IMR-90 (cell line): ENCODE data around the gene USF1. TPM values are rescaled to one million over a fixed set of nuclear protein-coding genes. Genes with fewer than 3 reads are reported as not detected.

ENCODE experiments used
- ATAC-seq: fragments of 200-7000 bp; cut with Tn5 transposase; 2 replicates; pipeline ENCODE4 v1.9.1; 2020; ENCODE audit warnings: low read depth, mild to moderate bottlenecking, moderate library complexity
- BruUV-seq: library from RNA; stranded (reverse); fragments of 400-500 nt; replicated peaks from 2 replicates; lab custom pipeline; 2021; lab: Mats Ljungman, UMichigan
- CTCF ChIA-PET: fragments of 300-600 bp; formaldehyde crosslinking; extraction: SDS; loops from one replicate; lab custom pipeline; 2021; ENCODE audit warnings: antibody characterized with exemption; lab: Yijun Ruan, JAX
- POLR2A ChIA-PET: fragments of 300-600 bp; sonication (Branson Sonifier 250); formaldehyde crosslinking; loops from one replicate; lab custom pipeline; 2022; ENCODE audit warnings: antibody characterized with exemption; ENCODE audit not compliant: unreplicated experiment; lab: Charles Lee
- DNase-seq: peaks from one replicate; pipeline ENCODE4 v3.0.0; 2013
- H2AFZ ChIP-seq: replicated peaks from 2 replicates; pipeline ENCODE3; 2013; ENCODE audit warnings: low read length, mild to moderate bottlenecking; ENCODE audit not compliant: poor library complexity
- H2AK5ac ChIP-seq: 2 replicates; pipeline ENCODE4 v1.6.1; 2013; ENCODE audit warnings: low read depth, low read length, inconsistent platforms
- H2AK9ac ChIP-seq: replicated peaks from 2 replicates; pipeline ENCODE3; 2013; ENCODE audit warnings: mild to moderate bottlenecking, low read depth, low read length, moderate library complexity; ENCODE audit not compliant: poor library complexity
- H2BK120ac ChIP-seq: 2 replicates; pipeline ENCODE4 v1.6.1; 2013; ENCODE audit warnings: low read depth, low read length, inconsistent platforms
- H2BK15ac ChIP-seq: 3 replicates; pipeline ENCODE4 v1.6.1; 2013; ENCODE audit warnings: low read depth, low read length, inconsistent platforms
- H2BK20ac ChIP-seq: 2 replicates; pipeline ENCODE4 v1.6.1; 2013; ENCODE audit warnings: low read depth, mild to moderate bottlenecking, inconsistent platforms, low read length, moderate library complexity
- H2BK5ac ChIP-seq: 2 replicates; pipeline ENCODE4 v1.6.1; 2013; ENCODE audit warnings: mild to moderate bottlenecking, low read depth, low read length, inconsistent platforms; ENCODE audit not compliant: poor library complexity, severe bottlenecking
- H3K14ac ChIP-seq: replicated peaks from 2 replicates; pipeline ENCODE4 v1.6.1; 2013; ENCODE audit warnings: low read depth, low read length, inconsistent platforms
- H3K18ac ChIP-seq: 2 replicates; pipeline ENCODE4 v1.6.1; 2013; ENCODE audit warnings: low read depth, low read length, control low read depth
- H3K23ac ChIP-seq: 2 replicates; pipeline ENCODE4 v1.6.1; 2013; ENCODE audit warnings: low read depth, low read length, inconsistent platforms
- H3K27ac ChIP-seq: 2 replicates; pipeline ENCODE4 v1.5.1; 2013; ENCODE audit warnings: mild to moderate bottlenecking, control low read depth, low read length; ENCODE audit not compliant: insufficient read depth
- H3K27me3 ChIP-seq: 2 replicates; pipeline ENCODE4 v1.6.1; 2013; ENCODE audit warnings: low read length; ENCODE audit not compliant: control insufficient read depth, insufficient read depth
- H3K36me3 ChIP-seq: 2 replicates; pipeline ENCODE4 v1.6.1; 2013; ENCODE audit warnings: low read length, mixed read lengths; ENCODE audit not compliant: control insufficient read depth, insufficient read depth
- H3K4ac ChIP-seq: 2 replicates; pipeline ENCODE4 v1.6.1; 2013; ENCODE audit warnings: low read depth, low read length, inconsistent platforms
- H3K4me1 ChIP-seq: 2 replicates; pipeline ENCODE4 v1.6.1; 2013; ENCODE audit warnings: low read length, mixed read lengths; ENCODE audit not compliant: control insufficient read depth, insufficient read depth
- H3K4me2 ChIP-seq: 2 replicates; pipeline ENCODE4 v1.6.1; 2013; ENCODE audit warnings: low read depth, mild to moderate bottlenecking, control low read depth, low read length, moderate library complexity
- H3K4me3 ChIP-seq: 2 replicates; pipeline ENCODE4 v1.5.1; 2013; ENCODE audit warnings: low read depth, mild to moderate bottlenecking, control low read depth, low read length, moderate library complexity; ENCODE audit not compliant: insufficient read depth
- H3K56ac ChIP-seq: 2 replicates; pipeline ENCODE4 v1.6.1; 2013; ENCODE audit warnings: low read length, inconsistent platforms; ENCODE audit not compliant: insufficient read depth; ENCODE audit errors: extremely low read depth
- H3K79me1 ChIP-seq, 2 experiments: 2 replicates each; pipeline ENCODE4 v1.6.1; 2013; ENCODE audit warnings: low read length in 2 of 2, inconsistent platforms in 1 of 2, low read depth in 1 of 2
- H3K9ac ChIP-seq: 2 replicates; pipeline ENCODE4 v1.6.1; 2013; ENCODE audit warnings: low read depth, low read length, control low read depth
- H3K9me1 ChIP-seq: 2 replicates; pipeline ENCODE4 v1.6.1; 2013; ENCODE audit warnings: low read length, inconsistent platforms; ENCODE audit not compliant: insufficient read depth
- H3K9me3 ChIP-seq: 2 replicates; pipeline ENCODE4 v1.6.1; 2013; ENCODE audit warnings: low read length; ENCODE audit not compliant: control insufficient read depth, insufficient read depth
- H4K20me1 ChIP-seq: 2 replicates; pipeline ENCODE4 v1.6.1; 2013; ENCODE audit warnings: low read length, inconsistent platforms; ENCODE audit not compliant: insufficient read depth
- H4K5ac ChIP-seq: 2 replicates; pipeline ENCODE4 v1.6.1; 2013; ENCODE audit warnings: mild to moderate bottlenecking, low read depth, low read length, control low read depth
- H4K8ac ChIP-seq, 2 experiments: 2 replicates each; pipeline ENCODE4 v1.6.1; 2013; ENCODE audit warnings: low read depth in 2 of 2, low read length in 2 of 2, control low read depth in 1 of 2, inconsistent platforms in 1 of 2
- H4K91ac ChIP-seq: 2 replicates; pipeline ENCODE4 v1.6.1; 2013; ENCODE audit warnings: low read depth, low read length, inconsistent platforms; ENCODE audit not compliant: insufficient read depth
- BHLHE40 ChIP-seq: fragments of 150-350 bp; IDR thresholded peaks from 2 replicates; pipeline ENCODE4 v1.6.1; 2016; ENCODE audit warnings: mild to moderate bottlenecking, low read depth, low read length
- MAFK ChIP-seq: IDR thresholded peaks from 2 replicates; pipeline ENCODE4 v1.6.1; 2012; ENCODE audit warnings: low read depth, low read length, improper control_type of control experiment
- MAZ ChIP-seq: IDR thresholded peaks from 2 replicates; pipeline ENCODE4 v1.6.1; 2012; ENCODE audit warnings: low read depth, mild to moderate bottlenecking, low read length, improper control_type of control experiment, moderate library complexity, borderline replicate concordance
- MXI1 ChIP-seq: IDR thresholded peaks from 2 replicates; pipeline ENCODE4 v1.6.1; 2012; ENCODE audit warnings: low read depth, mild to moderate bottlenecking, low read length, moderate library complexity, borderline replicate concordance
- NFE2L2 ChIP-seq: fragments of 150-350 bp; IDR thresholded peaks from 2 replicates; pipeline ENCODE4 v1.6.1; 2016; ENCODE audit warnings: low read depth, mild to moderate bottlenecking, low read length
- RCOR1 ChIP-seq: IDR thresholded peaks from 2 replicates; pipeline ENCODE4 v1.6.1; 2012; ENCODE audit warnings: mild to moderate bottlenecking, low read length, improper control_type of control experiment; ENCODE audit not compliant: insufficient replicate concordance
- WGBS, 2 experiments: methylation state at CpG; one replicate each; pipeline versions ENCODE4 v1.1.5 to v1.1.7; 2013; ENCODE audit warnings: missing lambda C conversion rate in 2 of 2; ENCODE audit not compliant: insufficient read length in 1 of 2; ENCODE audit errors: extremely low coverage in 2 of 2; 5-methylcytosine and 5-hydroxymethylcytosine counted together
- dilution Hi-C: fragments of 300-500 bp; cut with HindIII; formaldehyde crosslinking; loops from one replicate; pipeline ENCODE4 v1.14.3; 2018; ENCODE audit warnings: low sequenced_read_pairs; ENCODE audit not compliant: unreplicated experiment
- in situ Hi-C: fragments of 300-500 bp; cut with MboI; formaldehyde crosslinking; loops from 3 replicates; pipeline ENCODE4 v1.14.3; 2019; ENCODE audit warnings: low sequenced_read_pairs, inconsistent platforms, mixed read lengths
- intact Hi-C: fragments of 100-400 bp; cut with micrococcal nuclease; formaldehyde crosslinking; loops from 2 replicates; pipeline ENCODE4 v1.10.0; 2022
- polyA plus RNA-seq, 3 experiments: library from polyadenylated mRNA; depleted of rRNA; stranded (reverse); fragments of >200 nt; gene quantifications; 2 replicates each; pipeline ENCODE4 v1.2.3, GENCODE V29; 2012; ENCODE audit warnings: low replicate concordance in 1 of 3
- total RNA-seq: library from RNA; depleted of rRNA; stranded (reverse); fragments of >200 nt; gene quantifications from 2 replicates; pipeline ENCODE4 v1.2.3, GENCODE V29; 2012

Gene USF1
- total and polyA plus RNA-seq, 2 of the 4 experiments (the other 2 are of a cell fraction), result 37.1 to 78.9 TPM

GRCh38 chr1:161018631-161018930 is 27.2 kb downstream of the USF1 start:
- no TSS peak for BruUV-seq
- in situ Hi-C loops (no loop called here), intact Hi-C loops (no loop called here), dilution Hi-C loops (no loop called here)
- H3K4me2 ChIP-seq, result no peak overlapping the region
- no peak overlapping the region for H2BK120ac ChIP-seq
- no peak overlapping the region for H3K4me3 ChIP-seq
- no peak overlapping the region for H3K27ac ChIP-seq
- H2AK5ac ChIP-seq, result no peak overlapping the region
- H3K23ac ChIP-seq, result no peak overlapping the region
- H2BK5ac ChIP-seq, result no peak overlapping the region
- H4K8ac ChIP-seq, result no peak overlapping the region
- CTCF ChIA-PET, result no interaction called here
- H3K56ac ChIP-seq, result no peak overlapping the region
- no peak overlapping the region for H2AFZ ChIP-seq
- no peak overlapping the region for H2AK9ac ChIP-seq
- no peak overlapping the region for H3K9ac ChIP-seq
- peaks cover 6% of the 10 kb centered on the region for H3K4me1 ChIP-seq
- no peak overlapping the region for H4K5ac ChIP-seq
- H2BK20ac ChIP-seq, result no peak overlapping the region
- H4K20me1 ChIP-seq, result no peaks in the 10 kb centered on the region
- no CpG with 5 or more reads among the region's 1 CpG for WGBS, 2 experiments
- ATAC-seq, result no peak
- TF ChIP-seq RCOR1 (no peak), MAZ (no peak), NFE2L2 (no peak), MAFK (no peak), MXI1 (no peak), BHLHE40 (no peak)
- no peak overlapping the region for H3K18ac ChIP-seq
- H3K9me1 ChIP-seq, result peaks cover 6% of the 10 kb centered on the region
- no peaks in the 10 kb centered on the region for H3K36me3 ChIP-seq
- no peaks in the 10 kb centered on the region for H3K79me1 ChIP-seq
- H2BK15ac ChIP-seq, result no peak overlapping the region
- no peak for DNase-seq
- no peaks in the 10 kb centered on the region for H3K9me3 ChIP-seq
- POLR2A ChIA-PET, result no interaction called here
- H4K91ac ChIP-seq, result no peak overlapping the region
- no peak overlapping the region for H3K4ac ChIP-seq
- no peak overlapping the region for H3K14ac ChIP-seq
- peaks cover 28% of the 10 kb centered on the region for H3K27me3 ChIP-seq
